Heart left ventricle (tissue), 16 donors: ENCODE data around the gene ZNF37A. TPM values are rescaled to one million over a fixed set of nuclear protein-coding genes. Genes with fewer than 3 reads are reported as not detected.

ENCODE experiments used
- ATAC-seq, 4 donors: fragments of 200-7000 bp; cut with Tn5 transposase; one replicate each; pipeline ENCODE4 v1.9.1; 2020 to 2022; ENCODE audit warnings: moderate library complexity in 4 of 4, mild to moderate bottlenecking in 3 of 4, moderate number of reproducible peaks in 1 of 4
- DNase-seq, 5 donors: peaks; one replicate each; pipeline ENCODE4 v3.0.0-alpha.2; 2020
- H3K27ac ChIP-seq, 12 donors: fragments of 200-600 bp; sonication (generic) in 4 of 12; one replicate each; pipeline versions ENCODE4 v1.5.0 to v1.8.0; 2016 to 2022; ENCODE audit warnings: mild to moderate bottlenecking in 2 of 12
- H3K27me3 ChIP-seq, 9 donors: fragments of 200-600 bp; sonication (generic) in 2 of 9; one replicate each; pipeline versions ENCODE4 v1.5.1 to v1.8.0; 2016 to 2022; ENCODE audit warnings: mild to moderate bottlenecking in 3 of 9
- H3K36me3 ChIP-seq, 9 donors: fragments of 200-600 bp; sonication (generic) in 2 of 9; one replicate each; pipeline versions ENCODE4 v1.5.0 to v1.8.0; 2018 to 2022; ENCODE audit warnings: mild to moderate bottlenecking in 2 of 9
- H3K4me1 ChIP-seq, 12 donors: fragments of 200-600 bp; sonication (generic) in 4 of 12; one replicate each; pipeline versions ENCODE4 v1.5.0 to v1.8.0; 2016 to 2022; ENCODE audit warnings: mild to moderate bottlenecking in 3 of 12
- H3K4me3 ChIP-seq, 12 donors: fragments of 200-600 bp; sonication (generic) in 4 of 12; one replicate each; pipeline versions ENCODE4 v1.5.0 to v1.8.0; 2017 to 2022; ENCODE audit warnings: mild to moderate bottlenecking in 9 of 12, moderate library complexity in 4 of 12
- H3K9me3 ChIP-seq, 12 donors: fragments of 200-600 bp; sonication (generic) in 4 of 12; one replicate each; pipeline versions ENCODE4 v1.5.0 to v1.8.0; 2016 to 2022; ENCODE audit warnings: mild to moderate bottlenecking in 1 of 12
- CTCF ChIP-seq, 12 donors: fragments of 200-600 bp; sonication (generic) in 4 of 12; IDR thresholded peaks; one replicate each; pipeline versions ENCODE4 v1.5.0 to v1.8.0; 2018 to 2022; ENCODE audit warnings: antibody characterized with exemption in 12 of 12, mild to moderate bottlenecking in 5 of 12
- POLR2A ChIP-seq, 2 donors: fragments of 450-650 bp; IDR thresholded peaks; one replicate each; pipeline ENCODE4 v1.6.1; 2017; ENCODE audit warnings: antibody characterized with exemption in 2 of 2, mild to moderate bottlenecking in 2 of 2, moderate library complexity in 2 of 2
- WGBS, 4 donors: extraction: QIAGEN DNeasy Blood & Tissue Kit in 2 of 4; methylation state at CpG; one replicate each; pipeline versions ENCODE4 v1.1.5 to v1.1.7; 2013 to 2018; 5-methylcytosine and 5-hydroxymethylcytosine counted together
- intact Hi-C, 10 donors: fragments of 100-400 bp; cut with DNase I; formaldehyde crosslinking; loops; one replicate each; pipeline versions ENCODE4 v1.11.1 to v1.14.2; 2022
- polyA plus RNA-seq, 2 donors: library from polyadenylated mRNA; stranded (reverse); fragments of 200-250 nt; gene quantifications; one replicate each; pipeline ENCODE4 v1.2.3, GENCODE V29; 2013
- total RNA-seq, 9 donors: library from RNA; depleted of rRNA in 2 of 9; stranded (reverse); fragments of >200 nt in 2 of 9; fragmentation: NEBNext Ultra II Directional in 3 of 9; extraction: Animal tissue kit (Norgen Biotek cat#: 25700) in 3 of 9; gene quantifications; one replicate each; pipeline versions ENCODE4 v1.1.0 to v1.2.4, GENCODE V29; 2016 to 2023
- donor health status: ischemic (EF 13 %, LVEDD 7.1; RV severe dilation, severe dysfunction).
- donor health status: healthy with polysubstance abuse.
- donor health status: DM: no; HTN: yes; CAD: no.
- donor health status: DM: no; HTN: no; CAD: no.
- donor health status: ischemic (EF 25% LVEDD 6.9; RV normal size, moderate dysfunction).
- donor health status: ischemic (EF 25% LVEDD 5.7; RV mildly dilated, moderate dysfunction).
- donor health status: healthy.
- donor health status: DM: yes; HTN: yes; CAD: no.
- donor health status: ischemic (EF 35%, LVEDD 5.7; RV mildly dilated, moderate dysfunction).
- donor health status: nonischemic (EF 11% LVEDD 7.7; RV severe dilation, severe dysfunction).
- donor health status: DM: yes; HTN: yes; CAD: no.
- donor health status: PGD.
- donor health status: ischemic (EF 29% LVEDD 5.4; RV normal size, mild dysfunction).
- donor health status: nonischemic (EF 23%, LVEDD 6.1; RV moderate dilation, normal function).

ZNF37A gene
- total and polyA plus RNA-seq, 11 donors = 5.5 to 10.0 (median 7.7) TPM

GRCh38 chr10:38119038-38119437 is 24.9 kb downstream of the ZNF37A start:
- Histone ChIP-seq H3K27ac (no peak overlapping the region), H3K4me1 (no peaks in the 10 kb centered on the region), H3K36me3 (peaks cover 7 to 52% (median 43%) of the 10 kb centered on the region in 9 donors), H3K27me3 (no peaks in the 10 kb centered on the region), H3K4me3 (no peak overlapping the region), H3K9me3 (peaks cover 13 to 100% (median 97%) of the 10 kb centered on the region in 12 donors)
- no peak for ATAC-seq
- no peak for DNase-seq
- 96 to 98% (median 97%) methylated on average over 1 of the region's 1 CpG for WGBS, 4 donors
- TF ChIP-seq CTCF (IDR thresholded peaks at IDR 0.05) (no peak), POLR2A (IDR thresholded peaks at IDR 0.05) (no peak)
- intact Hi-C loops = no loop called here

- peaks cover 2 to 100% (median 73%) of the 10 kb centered on the region in 12 donors for H3K9me3 ChIP-seq
These were observed 33.7 kb downstream of the ZNF37A start for GRCh38 chr10:38127812-38128211.

GRCh38 chr10:38143587-38143986 is 49.5 kb downstream of the ZNF37A start:
- ATAC-seq (no peak), DNase-seq (no peak)
- Histone ChIP-seq H3K9me3 (peaks cover 0 to 27% (median 0%) of the 10 kb centered on the region in 12 donors), H3K4me3 (no peak overlapping the region), H3K4me1 (no peaks in the 10 kb centered on the region), H3K27me3 (no peaks in the 10 kb centered on the region), H3K36me3 (no peaks in the 10 kb centered on the region), H3K27ac (no peak overlapping the region)
- intact Hi-C loops = no loop called here
- TF ChIP-seq POLR2A (IDR thresholded peaks at IDR 0.05) (no peak), CTCF (IDR thresholded peaks at IDR 0.05) (no peak)
- 67 to 94% (median 82%) methylated on average over 1 of the region's 1 CpG for WGBS, 4 donors

More at GRCh38 chr10:38127812-38128211, 33.7 kb downstream of the ZNF37A start:
- Histone ChIP-seq H3K27ac (no peak overlapping the region), H3K36me3 (no peaks in the 10 kb centered on the region), H3K27me3 (no peaks in the 10 kb centered on the region), H3K4me3 (no peak overlapping the region), H3K4me1 (no peaks in the 10 kb centered on the region)
- TF ChIP-seq CTCF (IDR thresholded peaks at IDR 0.05) = no peak
- no peak for TF ChIP-seq POLR2A (IDR thresholded peaks at IDR 0.05)
- ATAC-seq (no peak), DNase-seq (no peak)
- intact Hi-C loops = no loop called here
- WGBS, 4 donors = 91 to 95% (median 95%) methylated on average over 2 of the region's 2 CpGs

- Histone ChIP-seq H3K27me3 (no peaks in the 10 kb centered on the region), H3K4me3 (no peak overlapping the region), H3K4me1 (no peaks in the 10 kb centered on the region), H3K27ac (no peak overlapping the region), H3K36me3 (no peaks in the 10 kb centered on the region), H3K9me3 (peaks cover 0 to 21% (median 0%) of the 10 kb centered on the region in 12 donors)
- ATAC-seq = no peak
- 84 to 87% (median 85%) methylated on average over 11 of the region's 11 CpGs for WGBS, 4 donors
- no peak for DNase-seq
- intact Hi-C loops = no loop called here
- TF ChIP-seq CTCF (IDR thresholded peaks at IDR 0.05) (no peak), POLR2A (IDR thresholded peaks at IDR 0.05) (no peak)
These were observed 52.6 kb downstream of the ZNF37A start for GRCh38 chr10:38146579-38147333.
